ENCODE results near the gene TULP4. TPM values are rescaled to one million over a fixed set of nuclear protein-coding genes. Genes with fewer than 3 reads are reported as not detected.

Gene TULP4
- total RNA-seq, 1 donor from 2014 or later = 18.5 TPM

GRCh38 chr6:158311626-158312025 is 639 bp upstream of the TULP4 start:
- no peak overlapping the region for H3K4me3 ChIP-seq
- no peak for TF ChIP-seq CTCF (IDR thresholded peaks at IDR 0.05)
- DNase-seq (ENCODE audit: low spot score in 2 of 2) = no peak
- no peak overlapping the region for H3K27ac ChIP-seq
- H3K9me3 ChIP-seq = no peaks in the 10 kb centered on the region
- no peaks in the 10 kb centered on the region for H3K27me3 ChIP-seq
- intact Hi-C loops (cut with DNase I) = no loop called here
- H3K36me3 ChIP-seq = peaks cover 9 to 17% of the 10 kb centered on the region in 2 donors
- H3K4me1 ChIP-seq = no peaks in the 10 kb centered on the region

- Histone ChIP-seq H3K4me1 (no peaks in the 10 kb centered on the region), H3K4me3 (no peak overlapping the region), H3K27me3 (no peaks in the 10 kb centered on the region), H3K36me3 (peaks cover 9 to 20% of the 10 kb centered on the region in 2 donors), H3K9me3 (no peaks in the 10 kb centered on the region), H3K27ac (no peak overlapping the region)
- no peak for DNase-seq (ENCODE audit: low spot score in 2 of 2)
- intact Hi-C loops (cut with DNase I) = no loop called here
- TF ChIP-seq CTCF (IDR thresholded peaks at IDR 0.05) = no peak
These were observed 570 bp downstream of the TULP4 start for GRCh38 chr6:158312672-158313397.

- intact Hi-C loops (cut with DNase I) = no loop called here
- no peaks in the 10 kb centered on the region for H3K9me3 ChIP-seq
These were observed 1.7 kb downstream of the TULP4 start for GRCh38 chr6:158313989-158314388.

GRCh38 chr6:158314737-158315136 is 2.5 kb downstream of the TULP4 start:
- TF ChIP-seq CTCF (IDR thresholded peaks at IDR 0.05) = no peak
- intact Hi-C loops (cut with DNase I) = no loop called here
- Histone ChIP-seq H3K4me1 (no peaks in the 10 kb centered on the region), H3K36me3 (peaks cover 9 to 20% of the 10 kb centered on the region in 2 donors), H3K27ac (no peak overlapping the region), H3K4me3 (no peak overlapping the region), H3K27me3 (no peaks in the 10 kb centered on the region), H3K9me3 (no peaks in the 10 kb centered on the region)
- no peak for DNase-seq (ENCODE audit: low spot score in 2 of 2)

More at GRCh38 chr6:158313989-158314388, 1.7 kb downstream of the TULP4 start:
- Histone ChIP-seq H3K27me3 (no peaks in the 10 kb centered on the region), H3K27ac (no peak overlapping the region), H3K4me1 (no peaks in the 10 kb centered on the region), H3K4me3 (no peak overlapping the region), H3K36me3 (peaks cover 9 to 20% of the 10 kb centered on the region in 2 donors)
- TF ChIP-seq CTCF (IDR thresholded peaks at IDR 0.05) = no peak
- DNase-seq (ENCODE audit: low spot score in 2 of 2) = no peak

GRCh38 chr6:158316022-158316421 is 3.8 kb downstream of the TULP4 start:
- DNase-seq (ENCODE audit: low spot score in 2 of 2) = no peak
- TF ChIP-seq CTCF (IDR thresholded peaks at IDR 0.05) = no peak
- H3K4me3 ChIP-seq = no peak overlapping the region
- peaks cover 9 to 20% of the 10 kb centered on the region in 2 donors for H3K36me3 ChIP-seq
- no peaks in the 10 kb centered on the region for H3K27me3 ChIP-seq
- H3K27ac ChIP-seq = no peak overlapping the region
- H3K4me1 ChIP-seq = peaks cover 0 to under 1% of the 10 kb centered on the region in 2 donors
- H3K9me3 ChIP-seq = no peaks in the 10 kb centered on the region
- intact Hi-C loops (cut with DNase I) = no loop called here
